SK-N-SH treated with all-trans-retinoic acid at 6 μM for 48 hours (cell line): ENCODE data around the gene BCAR1.

Experiments
- ATAC-seq: fragments of 200-7000 bp; cut with Tn5 transposase; 3 replicates; pipeline ENCODE4 v1.9.1; 2020; ENCODE audit warnings: mild to moderate bottlenecking, moderate library complexity
- BACH2 ChIP-seq: fragments of 250-450 bp; sonication (Bioruptor Pico); IDR thresholded peaks from 2 replicates; pipeline ENCODE4 v1.9.0; 2021; ENCODE audit warnings: mild to moderate bottlenecking, borderline replicate concordance
- CSDC2 ChIP-seq: fragments of 250-450 bp; sonication (Bioruptor Pico); IDR thresholded peaks from 2 replicates; pipeline ENCODE4 v1.5.0; 2020; ENCODE audit warnings: mild to moderate bottlenecking, moderate library complexity
- ESRRG ChIP-seq: fragments of 250-450 bp; sonication (Bioruptor Pico); IDR thresholded peaks from 2 replicates; pipeline ENCODE4 v1.6.1; 2021; ENCODE audit warnings: mild to moderate bottlenecking
- GLIS3 ChIP-seq: fragments of 250-450 bp; sonication (Bioruptor Pico); IDR thresholded peaks from 2 replicates; pipeline ENCODE4 v1.5.0; 2020; ENCODE audit warnings: mild to moderate bottlenecking, moderate library complexity
- ISL1 ChIP-seq: fragments of 250-450 bp; sonication (Bioruptor Pico); IDR thresholded peaks from 2 replicates; pipeline ENCODE4 v2.1.2; 2022; ENCODE audit warnings: mild to moderate bottlenecking, moderate library complexity
- OSR1 ChIP-seq: fragments of 250-450 bp; sonication (Bioruptor Pico); IDR thresholded peaks from 2 replicates; pipeline ENCODE4 v1.8.0; 2022; ENCODE audit warnings: moderate library complexity, mild to moderate bottlenecking, inconsistent platforms
- PATZ1 ChIP-seq: fragments of 250-450 bp; sonication (Bioruptor Pico); IDR thresholded peaks from 2 replicates; pipeline ENCODE4 v1.8.0; 2020; ENCODE audit warnings: mild to moderate bottlenecking, moderate library complexity, borderline replicate concordance
- POU6F1 ChIP-seq: fragments of 250-450 bp; sonication (Bioruptor Pico); IDR thresholded peaks from 2 replicates; pipeline ENCODE4 v1.8.0; 2021; ENCODE audit warnings: low read depth, mild to moderate bottlenecking, moderate library complexity, borderline replicate concordance
- PPARA ChIP-seq: fragments of 250-450 bp; sonication (Bioruptor Pico); IDR thresholded peaks from 2 replicates; pipeline ENCODE4 v1.5.0; 2020; ENCODE audit warnings: mild to moderate bottlenecking, borderline replicate concordance
- RARB ChIP-seq: fragments of 250-450 bp; sonication (Bioruptor Pico); IDR thresholded peaks from 2 replicates; pipeline ENCODE4 v1.8.0; 2021; ENCODE audit warnings: mild to moderate bottlenecking, moderate library complexity
- SNAI2 ChIP-seq: fragments of 250-450 bp; sonication (Bioruptor Pico); IDR thresholded peaks from 2 replicates; pipeline ENCODE4 v1.5.0; 2020; ENCODE audit warnings: mild to moderate bottlenecking, moderate library complexity
- TCF4 ChIP-seq: fragments of 250-450 bp; sonication (Bioruptor Pico); IDR thresholded peaks from 2 replicates; pipeline ENCODE4 v1.8.0; 2021; ENCODE audit warnings: mild to moderate bottlenecking, moderate library complexity, borderline replicate concordance
- TOX ChIP-seq: fragments of 250-450 bp; sonication (Bioruptor Pico); IDR thresholded peaks from 2 replicates; pipeline ENCODE4 v1.8.0; 2021; ENCODE audit warnings: mild to moderate bottlenecking, moderate library complexity, borderline replicate concordance
- TSHZ2 ChIP-seq: fragments of 250-450 bp; sonication (Bioruptor Pico); IDR thresholded peaks from 2 replicates; pipeline ENCODE4 v1.5.0; 2020; ENCODE audit warnings: mild to moderate bottlenecking, moderate library complexity
- ZC3H10 ChIP-seq: fragments of 250-450 bp; sonication (Bioruptor Pico); IDR thresholded peaks from 2 replicates; pipeline ENCODE4 v1.5.1; 2021; ENCODE audit warnings: mild to moderate bottlenecking, moderate library complexity
- ZFP3 ChIP-seq: fragments of 250-450 bp; sonication (Bioruptor Pico); IDR thresholded peaks from 2 replicates; pipeline ENCODE4 v1.5.0; 2020; ENCODE audit warnings: mild to moderate bottlenecking, moderate library complexity
- ZFP30 ChIP-seq: fragments of 450-650 bp; formaldehyde crosslinking; IDR thresholded peaks from 2 replicates; pipeline ENCODE4 v1.5.0; 2022; ENCODE audit warnings: mild to moderate bottlenecking, moderate library complexity
- ZNF70 ChIP-seq: fragments of 450-650 bp; formaldehyde crosslinking; IDR thresholded peaks from 2 replicates; pipeline ENCODE4 v1.5.0; 2020; ENCODE audit warnings: mild to moderate bottlenecking, moderate library complexity
- TF ChIP-seq, protein P1 (sequence below): fragments of 250-450 bp; sonication (Bioruptor Pico); IDR thresholded peaks from 2 replicates; pipeline ENCODE4 v1.5.1; 2021; ENCODE audit warnings: mild to moderate bottlenecking, moderate library complexity

BCAR1 gene

GRCh38 chr16:75228143-75228976, 23.1 kb downstream of the BCAR1 start:
- TF ChIP-seq OSR1 (CRISPR knock-in tag): no peak
- no peak for TF ChIP-seq GLIS3 (CRISPR knock-in tag)
- TF ChIP-seq ESRRG (CRISPR knock-in tag): no peak
- TF ChIP-seq ZC3H10 (CRISPR knock-in tag): no peak
- TF ChIP-seq ZFP30 (CRISPR knock-in tag): no peak
- no peak for TF ChIP-seq ZNF70 (CRISPR knock-in tag)
- TF ChIP-seq TOX: no peak
- no peak for TF ChIP-seq PPARA
- TF ChIP-seq BACH2 (CRISPR knock-in tag): no peak
- TF ChIP-seq POU6F1 (CRISPR knock-in tag): no peak
- TF ChIP-seq ISL1 (CRISPR knock-in tag): no peak
- TF ChIP-seq PATZ1 (CRISPR knock-in tag): no peak
- no peak for TF ChIP-seq TCF4 (CRISPR knock-in tag)
- TF ChIP-seq RARB (CRISPR knock-in tag): no peak
- no peak for TF ChIP-seq CSDC2 (CRISPR knock-in tag)

DNA sequence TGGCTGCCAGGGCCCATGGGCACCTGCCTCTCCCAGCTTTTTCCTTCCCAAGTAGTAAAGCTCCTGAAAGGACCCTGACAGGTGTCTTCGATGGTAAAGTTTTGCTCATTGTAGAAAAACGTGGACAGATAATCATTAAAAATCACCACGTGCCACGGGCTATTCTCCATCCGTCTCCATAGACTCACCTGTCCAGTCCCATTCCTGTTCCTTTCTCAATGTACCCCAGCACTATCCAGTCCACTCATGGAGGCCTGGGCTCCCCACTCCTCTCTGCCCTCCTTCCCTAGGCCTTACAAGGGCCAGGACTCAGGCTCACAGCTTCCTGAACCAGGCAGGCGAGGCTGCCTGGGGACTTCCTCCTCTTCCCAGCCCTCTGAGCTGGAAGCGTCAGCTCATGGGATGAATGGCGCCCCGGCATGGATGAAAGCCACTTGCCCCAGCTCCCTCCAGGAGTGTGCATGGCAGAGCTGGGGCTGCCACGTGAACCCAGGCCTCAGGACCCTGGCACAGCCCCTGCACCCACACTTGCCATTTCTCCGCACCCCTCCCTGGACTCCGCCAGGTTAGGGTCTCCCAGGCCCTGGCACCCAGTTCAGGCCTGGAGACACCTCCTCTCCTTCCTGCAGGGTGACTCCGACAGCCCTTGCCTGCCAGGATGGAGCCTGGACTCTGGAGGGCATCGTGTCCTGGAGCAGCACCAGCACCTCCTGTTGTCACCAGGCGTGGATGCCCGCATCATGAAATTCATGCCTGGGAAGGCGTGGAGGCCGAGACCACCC, 23.9 kb downstream of the BCAR1 start:
- TF ChIP-seq TSHZ2 (CRISPR knock-in tag) (no peak), ESRRG (CRISPR knock-in tag) (no peak)
- ATAC-seq: no peak

More at GRCh38 chr16:75228143-75228976, 23.1 kb downstream of the BCAR1 start:
- no peak for ATAC-seq

GRCh38 chr16:75226550-75227360, 24.7 kb downstream of the BCAR1 start:
- ATAC-seq: no peak
- TF ChIP-seq BACH2 (CRISPR knock-in tag) (no peak), ISL1 (CRISPR knock-in tag) (no peak), ZFP30 (CRISPR knock-in tag) (no peak), PATZ1 (CRISPR knock-in tag) (no peak), SNAI2 (CRISPR knock-in tag) (no peak), ZFP3 (CRISPR knock-in tag) (no peak), OSR1 (CRISPR knock-in tag) (no peak), TCF4 (CRISPR knock-in tag) (no peak), PPARA (no peak)
- TF ChIP-seq, protein P1, sequence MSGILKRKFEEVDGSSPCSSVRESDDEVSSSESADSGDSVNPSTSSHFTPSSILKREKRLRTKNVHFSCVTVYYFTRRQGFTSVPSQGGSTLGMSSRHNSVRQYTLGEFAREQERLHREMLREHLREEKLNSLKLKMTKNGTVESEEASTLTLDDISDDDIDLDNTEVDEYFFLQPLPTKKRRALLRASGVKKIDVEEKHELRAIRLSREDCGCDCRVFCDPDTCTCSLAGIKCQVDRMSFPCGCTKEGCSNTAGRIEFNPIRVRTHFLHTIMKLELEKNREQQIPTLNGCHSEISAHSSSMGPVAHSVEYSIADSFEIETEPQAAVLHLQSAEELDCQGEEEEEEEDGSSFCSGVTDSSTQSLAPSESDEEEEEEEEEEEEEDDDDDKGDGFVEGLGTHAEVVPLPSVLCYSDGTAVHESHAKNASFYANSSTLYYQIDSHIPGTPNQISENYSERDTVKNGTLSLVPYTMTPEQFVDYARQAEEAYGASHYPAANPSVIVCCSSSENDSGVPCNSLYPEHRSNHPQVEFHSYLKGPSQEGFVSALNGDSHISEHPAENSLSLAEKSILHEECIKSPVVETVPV: no peak
